HUDEP-2 (cell line): ENCODE results near the gene MSH3.
A peak's percentile ranks its signal among the peaks of the same experiment; 100 is the strongest.
"Not testable (repeated sequence)": the region's sequence is repeated elsewhere in the genome, so short reads cannot be mapped to it uniquely, and the experiment has no call there.

Experiments used
- DNase-seq, 76 experiments: peaks; one replicate each; lab custom pipeline; 2025; ENCODE audit not compliant: unreplicated experiment in 76 of 76; lab: John Stamatoyannopoulos, UW

Gene MSH3

GRCh38 chr5:80747922-80748321 is 93.5 kb downstream of the MSH3 start:
- DNase-seq = no peak

- no peak for DNase-seq
These were observed 98.0 kb downstream of the MSH3 start for GRCh38 chr5:80752427-80752826.

DNA sequence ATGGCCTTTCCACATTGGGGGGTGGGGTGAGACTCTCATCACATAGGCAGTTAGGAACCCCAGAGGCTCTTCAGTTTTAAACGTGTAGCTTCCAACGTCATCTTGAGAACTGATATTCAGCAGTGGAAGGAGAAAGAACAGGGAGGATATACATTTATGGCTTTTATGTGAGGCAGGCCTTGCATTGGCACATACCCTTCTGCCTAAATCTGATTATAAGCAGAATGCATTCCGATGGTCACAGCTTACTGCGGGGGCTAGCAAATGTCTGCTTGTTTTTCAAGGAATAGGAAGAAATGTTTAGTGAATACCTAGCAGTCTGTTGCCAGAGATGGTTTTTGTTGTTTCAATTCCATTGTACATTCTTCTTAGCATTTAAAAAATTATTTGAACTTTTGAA is 99.3 kb downstream of the MSH3 start:
- DNase-seq = no peak

DNA sequence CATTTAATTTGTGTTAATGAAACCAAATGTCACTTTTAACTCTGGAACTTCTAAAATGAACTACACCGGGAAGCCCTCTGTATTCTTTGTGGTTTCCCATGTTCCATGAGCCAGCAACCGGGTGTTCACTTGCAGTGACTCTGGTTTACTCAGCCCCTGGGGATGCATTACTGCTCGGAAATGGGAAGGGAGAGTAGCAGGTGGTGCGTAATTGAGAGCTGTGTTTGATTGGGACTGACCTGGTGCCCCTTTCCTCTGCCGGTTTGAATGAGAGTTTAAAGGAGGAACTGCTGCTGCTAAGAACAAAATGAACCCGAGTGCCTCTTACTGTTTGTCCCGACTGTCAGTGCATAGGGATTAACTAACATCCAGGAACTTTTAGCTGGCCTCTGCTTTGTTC is 100.4 kb downstream of the MSH3 start:
- DNase-seq = no peak

DNA sequence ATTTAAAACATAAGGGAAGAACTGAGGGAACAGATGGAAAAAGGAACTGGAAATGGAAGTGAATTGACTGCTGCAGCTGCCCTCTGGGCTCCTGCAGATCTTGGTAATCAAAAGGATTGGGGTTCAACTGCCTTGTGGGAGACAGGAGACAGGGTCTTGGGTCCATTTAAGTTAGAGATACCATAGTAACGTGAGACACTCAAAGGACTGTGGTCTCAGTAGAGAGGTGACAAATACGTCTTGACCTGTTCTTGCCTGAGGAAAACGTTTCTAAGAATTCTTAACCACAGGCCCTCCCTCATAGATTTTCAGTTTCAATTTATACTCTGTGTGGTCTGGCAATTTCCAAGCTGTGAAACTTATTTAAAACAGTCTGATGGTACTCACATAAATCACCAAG is 101.2 kb downstream of the MSH3 start:
- peak in 3 of 76 experiments; percentile 12 to 32 (median 26) for DNase-seq

- DNase-seq = no peak
These were observed 101.8 kb downstream of the MSH3 start for GRCh38 chr5:80756292-80756691.

- no peak for DNase-seq
These were observed 102.8 kb downstream of the MSH3 start for GRCh38 chr5:80757290-80757689.

DNA sequence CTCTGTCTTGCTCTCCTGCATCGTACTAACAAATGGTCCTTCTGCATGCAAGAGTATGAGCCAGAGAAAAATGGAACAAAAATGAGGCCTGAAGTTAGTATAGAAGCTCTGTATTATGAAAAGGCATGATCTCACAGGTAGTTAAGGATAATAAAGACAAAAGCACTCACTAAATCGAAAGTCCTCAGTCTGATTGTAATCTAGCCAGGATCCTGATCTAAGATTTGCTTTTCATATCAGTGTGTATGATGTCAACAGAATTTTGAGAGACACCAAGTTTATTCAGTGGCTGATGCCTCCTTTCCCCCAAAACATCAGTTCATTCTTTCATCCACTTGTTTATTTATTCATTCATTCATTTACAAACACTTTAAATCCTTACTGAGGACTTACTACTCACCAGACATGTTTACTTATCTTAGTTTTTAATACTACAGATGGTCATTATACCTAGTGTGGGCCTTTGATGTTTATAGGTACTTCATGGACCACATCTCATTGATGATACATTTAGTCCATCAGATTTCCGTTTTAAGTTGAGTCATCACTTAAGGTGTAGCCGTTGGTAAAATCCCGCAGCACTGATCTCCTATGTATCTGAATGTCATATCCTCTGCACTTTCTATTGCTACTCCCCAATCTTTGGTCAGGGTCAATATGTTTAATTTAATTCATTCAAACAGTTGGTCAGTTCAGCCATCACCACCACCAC is 105.6 kb downstream of the MSH3 start:
- DNase-seq = no peak

DNA sequence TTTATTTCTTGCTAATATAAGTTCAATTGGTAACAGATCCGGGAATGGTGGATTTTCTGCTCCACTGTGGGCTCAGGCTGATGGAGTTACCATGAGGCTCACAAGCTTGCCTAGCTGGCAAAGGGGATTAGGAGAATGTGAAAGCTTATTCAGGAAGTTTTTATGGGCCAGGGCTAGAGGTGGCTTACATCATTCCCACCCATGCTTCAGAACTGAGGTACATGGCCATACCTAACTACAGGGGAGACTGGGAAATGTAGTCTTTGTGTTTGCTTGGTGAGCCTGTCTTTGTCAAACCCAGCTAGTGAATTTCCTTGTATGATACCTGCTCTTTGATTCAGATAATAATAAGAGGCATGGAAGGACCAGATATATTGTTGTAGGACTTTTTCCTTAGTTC is 106.2 kb downstream of the MSH3 start:
- DNase-seq = no peak

DNA sequence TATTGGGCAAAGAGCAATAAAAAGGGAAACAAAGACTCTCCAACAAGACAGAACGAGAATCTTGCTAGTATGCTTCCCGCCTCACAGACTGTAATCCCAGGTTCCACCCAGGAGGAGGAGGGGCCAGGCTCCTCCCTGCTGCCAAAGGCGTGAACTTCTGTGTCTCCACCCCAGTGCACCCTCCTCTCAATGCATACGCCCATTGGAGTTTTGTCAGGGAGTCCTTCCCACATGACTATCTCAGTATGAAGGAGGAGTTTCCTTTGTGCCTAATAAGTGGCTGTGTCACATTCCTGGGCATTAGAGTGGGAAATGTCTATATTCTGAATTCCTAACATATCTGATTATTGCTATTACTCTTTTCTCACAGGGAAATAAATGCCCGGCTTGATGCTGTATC is 106.7 kb downstream of the MSH3 start:
- peak in 24 of 76 experiments; percentile 1 to 36 (median 13) for DNase-seq

- no peak for DNase-seq
These were observed 107.5 kb downstream of the MSH3 start for GRCh38 chr5:80761966-80762365.

- no peak for DNase-seq
These were observed 108.1 kb downstream of the MSH3 start for GRCh38 chr5:80762573-80762972.

DNA sequence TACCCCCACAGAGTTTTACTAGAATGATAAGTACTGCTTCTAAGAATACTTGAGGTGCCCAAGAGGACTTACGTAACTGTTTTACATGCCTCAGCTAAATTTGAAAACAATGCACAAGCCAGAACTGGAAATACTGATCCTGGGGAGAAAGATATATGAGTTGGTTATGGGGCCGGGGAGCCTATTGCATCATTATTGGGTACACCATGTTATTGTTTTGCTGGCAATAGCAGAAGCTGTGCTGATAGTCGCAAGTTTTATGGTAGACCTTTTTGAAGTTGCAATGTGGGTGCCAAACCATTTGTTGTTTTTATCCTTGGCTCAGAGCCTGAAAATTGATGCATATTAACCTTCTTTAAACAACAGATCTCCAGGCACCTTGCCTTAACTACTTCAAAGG is 108.8 kb downstream of the MSH3 start:
- DNase-seq = no peak

- DNase-seq = no peak
These were observed 109.6 kb downstream of the MSH3 start for GRCh38 chr5:80763873-80764647.

- no peak for DNase-seq
These were observed 110.3 kb downstream of the MSH3 start for GRCh38 chr5:80764786-80765185.

DNA sequence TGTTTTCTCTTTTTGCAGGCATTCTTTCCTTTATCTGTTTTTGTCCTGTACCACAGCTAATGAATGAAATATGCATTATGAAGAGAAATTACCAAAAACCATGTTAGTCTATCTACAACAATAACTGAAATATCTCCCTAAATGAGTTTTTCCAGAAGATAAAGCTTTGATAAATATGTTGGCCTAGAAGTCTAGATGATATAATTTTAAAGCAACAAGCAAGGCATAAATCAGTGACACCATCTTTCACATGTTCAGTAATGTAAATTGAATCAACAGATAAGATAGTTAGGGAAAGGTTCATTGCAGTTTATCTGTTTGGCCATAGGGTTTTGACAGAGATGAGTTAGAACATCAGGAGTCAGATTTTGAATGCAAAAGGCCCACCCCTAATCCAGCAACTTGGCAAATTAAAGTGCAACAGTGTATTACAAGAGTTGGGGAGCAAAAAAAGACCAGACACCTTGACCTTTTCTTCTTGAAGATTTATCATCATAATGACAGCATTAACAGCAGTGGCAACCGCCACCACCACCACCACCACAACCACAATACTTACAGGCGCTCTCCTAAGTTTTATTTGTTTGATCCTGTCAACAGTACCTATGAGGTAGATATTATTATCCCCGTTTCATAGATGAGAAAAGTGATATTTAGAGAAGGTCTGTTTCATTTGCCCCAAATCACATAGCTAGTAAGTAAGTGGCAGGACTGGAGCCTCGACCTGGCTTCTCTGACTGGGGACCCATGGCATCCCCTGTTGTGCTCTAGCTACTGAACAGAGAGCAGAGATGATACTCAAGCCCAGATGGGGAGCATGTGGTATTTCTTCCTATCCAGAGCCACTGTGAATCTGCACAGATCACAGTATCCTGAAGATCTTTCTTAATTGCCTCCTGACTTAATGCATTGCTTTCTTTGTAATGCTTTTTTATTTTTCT is 123.2 kb downstream of the MSH3 start:
- no peak for DNase-seq

- no peak for DNase-seq
These were observed 125.6 kb downstream of the MSH3 start for GRCh38 chr5:80780024-80780423.

GRCh38 chr5:80780761-80781285 is 126.4 kb downstream of the MSH3 start:
- DNase-seq = no peak

DNA sequence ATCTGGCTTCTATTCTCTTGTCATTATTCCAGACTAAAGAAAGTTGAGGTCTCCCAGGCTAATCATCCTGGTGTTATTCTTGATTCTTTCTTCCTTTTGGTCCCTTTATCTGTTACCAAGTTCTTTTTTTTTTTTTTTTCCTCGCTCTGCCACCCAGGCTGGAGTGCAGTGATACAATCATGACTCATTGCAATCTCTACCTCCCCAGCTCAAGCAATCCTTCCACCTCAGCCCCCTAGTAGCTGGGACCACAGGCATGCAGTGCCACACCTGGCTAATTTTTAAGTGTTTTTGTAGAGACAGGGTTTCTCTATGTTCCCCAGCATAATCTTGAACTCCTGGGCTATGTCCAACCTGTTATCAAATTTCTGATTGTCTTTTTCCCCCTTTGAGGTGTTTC is 126.9 kb downstream of the MSH3 start:
- DNase-seq = peak in 1 of 76 experiments; percentile 4

- DNase-seq = no peak
These were observed 128.2 kb downstream of the MSH3 start for GRCh38 chr5:80782626-80783025.

GRCh38 chr5:80783751-80784150 is 129.3 kb downstream of the MSH3 start:
- not testable (repeated sequence) for DNase-seq
